Fibroblast of upper back skin (primary cell): ENCODE results near the gene MAN1B1.

Source experiments
- DNase-seq: peaks from one replicate; pipeline ENCODE4 v3.0.0-alpha.2; 2013

MAN1B1 gene

DNA sequence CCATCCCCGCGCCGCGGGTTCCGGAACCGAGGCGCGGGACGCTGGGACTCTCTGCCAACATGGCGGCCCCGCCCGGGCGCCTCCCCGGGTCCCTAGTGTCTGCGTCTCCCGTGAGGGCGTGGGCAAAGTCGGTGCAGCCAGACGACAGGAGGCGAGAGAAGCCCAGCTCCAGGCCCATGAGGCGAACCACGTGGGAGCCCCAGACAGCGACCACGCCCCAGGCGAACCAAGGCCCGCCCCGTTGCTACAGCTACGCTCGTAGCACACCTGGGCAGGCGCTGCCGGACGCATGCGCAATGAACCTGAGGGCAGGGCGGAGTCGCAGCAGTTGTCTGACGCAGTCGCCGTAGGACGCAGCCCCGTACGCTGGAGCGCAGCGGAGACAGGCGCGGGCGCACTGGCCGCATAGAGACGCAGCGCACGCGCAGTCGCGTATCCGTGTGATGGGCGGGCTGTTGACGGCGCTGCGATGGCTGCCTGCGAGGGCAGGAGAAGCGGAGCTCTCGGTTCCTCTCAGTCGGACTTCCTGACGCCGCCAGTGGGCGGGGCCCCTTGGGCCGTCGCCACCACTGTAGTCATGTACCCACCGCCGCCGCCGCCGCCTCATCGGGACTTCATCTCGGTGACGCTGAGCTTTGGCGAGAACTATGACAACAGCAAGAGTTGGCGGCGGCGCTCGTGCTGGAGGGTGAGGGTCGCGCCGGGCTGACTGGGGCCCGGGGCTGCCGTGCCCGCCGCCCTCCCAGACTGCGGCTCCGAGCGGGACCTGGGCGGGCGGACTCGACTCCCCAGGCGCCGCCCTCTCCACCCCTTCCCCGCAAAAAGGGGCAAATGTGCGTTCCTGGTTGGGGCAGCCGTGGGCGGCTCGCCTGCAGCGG is at the start of gene MAN1B1:
Gene MAN1B1, plus strand, starts transcription at position 455 of the 878 bp plus-strand sequence. Its CDS starts 15 bp downstream, at position 470.
- peak; percentile 98 for DNase-seq

DNA sequence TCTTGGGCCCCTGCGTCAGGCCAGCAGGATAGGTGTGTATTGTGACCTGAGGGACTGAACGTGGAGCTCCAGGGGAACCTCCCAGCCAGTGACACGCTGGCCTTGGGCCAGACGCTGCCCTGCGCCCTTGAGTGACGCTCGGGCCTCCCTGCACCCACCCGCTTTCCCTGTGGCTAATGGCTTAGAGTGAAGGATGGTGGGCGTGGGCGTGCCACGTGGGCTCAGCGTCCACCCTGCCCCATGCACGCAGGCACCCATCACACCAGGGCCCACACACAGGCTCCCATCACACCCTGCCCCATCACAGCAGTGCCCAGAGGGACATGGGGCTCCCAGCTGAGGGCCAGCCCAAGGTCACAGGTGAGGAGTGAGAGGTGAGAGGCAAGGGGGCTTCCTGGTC is 49.8 kb upstream of the MAN1B1 start:
- DNase-seq, result no peak

DNA sequence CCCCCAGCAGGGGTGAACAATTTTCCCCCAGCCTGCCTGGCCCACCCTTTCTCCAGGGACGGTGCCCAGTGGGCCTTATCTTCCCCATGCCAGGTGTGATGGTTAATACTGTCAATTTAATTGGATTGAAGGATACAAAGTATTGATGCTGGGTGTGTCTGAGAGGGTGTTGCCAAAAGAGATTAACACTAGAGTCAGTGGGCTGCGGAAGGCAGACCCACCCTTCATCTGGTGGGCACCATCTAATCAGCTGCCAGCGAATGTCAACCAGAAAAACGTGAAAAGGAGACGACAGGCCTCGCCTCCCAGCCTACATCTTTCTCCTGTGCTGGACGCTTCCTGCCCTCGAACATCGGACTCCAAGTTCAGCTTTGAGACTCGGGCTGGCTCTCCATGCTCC is 49.3 kb upstream of the MAN1B1 start:
- DNase-seq, result no peak

DNA sequence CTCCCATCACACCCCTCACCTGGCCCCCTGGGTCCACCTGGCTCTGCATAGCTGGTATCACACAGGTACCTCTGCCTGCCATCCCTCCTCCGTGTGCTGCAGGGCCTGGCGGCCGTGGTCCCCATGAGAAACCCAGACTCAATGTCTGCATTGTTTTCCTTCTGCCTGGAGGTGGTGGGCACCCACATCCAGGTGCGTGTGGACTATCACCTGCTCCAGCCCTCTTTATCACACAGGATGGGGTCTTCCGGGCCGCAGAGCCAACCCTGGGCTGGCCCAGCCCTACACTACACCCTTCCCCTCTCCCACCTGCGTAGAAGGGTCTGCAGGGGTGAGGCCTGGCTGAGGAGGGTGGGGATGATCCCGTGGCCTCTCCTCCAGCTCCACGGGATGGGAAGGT is 47.9 kb upstream of the MAN1B1 start:
- no peak for DNase-seq

DNA sequence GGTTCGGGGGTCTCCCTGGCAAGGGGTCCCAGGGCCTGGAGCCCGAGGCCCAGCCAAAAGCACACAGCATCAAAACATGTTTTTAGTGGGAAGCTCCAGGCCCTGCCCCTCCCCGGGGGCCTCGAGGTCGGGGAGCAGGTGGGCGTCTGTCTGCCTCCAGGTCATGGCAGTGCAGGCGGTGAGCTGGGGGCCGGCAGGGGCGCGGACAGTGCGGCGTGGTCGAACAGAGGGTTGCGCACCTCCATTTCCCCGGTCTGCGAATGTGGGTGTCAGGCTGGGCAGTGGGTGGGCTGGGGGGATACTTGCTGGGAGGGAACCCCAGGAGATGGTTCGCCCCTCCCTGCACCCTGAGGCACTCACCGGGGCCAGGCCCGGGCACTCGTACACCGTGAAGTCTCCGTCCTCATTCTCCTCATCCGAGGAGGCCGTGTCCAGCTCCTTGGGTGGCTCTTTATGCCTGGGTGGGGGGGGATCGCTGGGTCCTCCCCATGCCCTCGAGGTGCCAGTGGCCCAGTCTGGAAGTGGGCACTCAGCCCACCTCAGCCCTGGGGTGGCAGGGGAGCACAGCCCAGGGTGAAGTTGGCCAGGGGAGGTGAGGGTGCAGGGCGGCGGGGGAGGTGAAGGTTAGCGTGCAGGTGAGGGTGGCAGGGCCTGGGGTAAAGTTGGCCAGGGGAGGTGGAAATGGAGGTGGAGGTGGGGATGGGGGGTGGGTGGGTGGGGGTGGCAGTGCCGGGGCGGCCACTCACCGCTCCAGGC is 47.0 kb upstream of the MAN1B1 start:
- DNase-seq, result no peak

DNA sequence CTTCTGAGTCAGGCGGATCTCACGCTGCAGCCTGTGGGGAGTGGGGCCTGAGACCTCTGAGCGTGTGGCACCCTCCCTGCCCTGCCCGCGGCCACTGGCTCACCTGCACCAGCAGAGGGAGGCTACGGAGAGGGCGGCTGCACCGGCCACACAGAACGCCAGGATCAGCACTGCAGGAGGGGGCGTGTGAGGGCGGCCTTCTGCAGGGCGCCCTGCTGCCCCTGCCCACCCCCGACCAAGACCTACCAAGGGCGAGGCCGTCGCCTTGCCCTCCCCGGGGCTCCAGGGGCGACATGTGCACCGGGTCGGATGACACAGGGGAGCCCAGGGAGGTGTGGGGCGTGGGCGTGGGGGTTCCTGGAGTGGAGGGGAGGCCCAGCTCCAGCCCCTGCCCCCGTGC is 46.2 kb upstream of the MAN1B1 start:
- no peak for DNase-seq

DNA sequence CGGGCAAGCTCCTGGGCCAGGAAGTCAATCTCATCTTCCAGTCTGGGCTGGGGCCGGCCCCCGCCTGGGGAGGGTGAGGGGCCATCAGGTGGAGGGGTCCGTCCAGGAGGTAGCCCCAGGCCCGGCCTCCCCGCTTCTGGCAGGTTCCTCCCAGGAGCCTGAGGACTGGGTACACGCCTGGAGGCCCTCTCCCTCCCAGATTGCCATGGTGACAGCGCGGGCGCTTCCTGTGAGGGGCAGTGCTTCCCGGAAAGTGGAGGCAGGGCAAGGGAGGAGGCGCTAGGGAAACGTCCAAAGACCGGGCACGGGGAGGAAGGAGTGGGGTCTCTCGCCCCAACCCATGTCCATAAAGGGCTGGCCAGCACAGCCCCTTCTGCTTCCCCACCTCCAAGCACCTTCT is 45.7 kb upstream of the MAN1B1 start:
- DNase-seq, result no peak

DNA sequence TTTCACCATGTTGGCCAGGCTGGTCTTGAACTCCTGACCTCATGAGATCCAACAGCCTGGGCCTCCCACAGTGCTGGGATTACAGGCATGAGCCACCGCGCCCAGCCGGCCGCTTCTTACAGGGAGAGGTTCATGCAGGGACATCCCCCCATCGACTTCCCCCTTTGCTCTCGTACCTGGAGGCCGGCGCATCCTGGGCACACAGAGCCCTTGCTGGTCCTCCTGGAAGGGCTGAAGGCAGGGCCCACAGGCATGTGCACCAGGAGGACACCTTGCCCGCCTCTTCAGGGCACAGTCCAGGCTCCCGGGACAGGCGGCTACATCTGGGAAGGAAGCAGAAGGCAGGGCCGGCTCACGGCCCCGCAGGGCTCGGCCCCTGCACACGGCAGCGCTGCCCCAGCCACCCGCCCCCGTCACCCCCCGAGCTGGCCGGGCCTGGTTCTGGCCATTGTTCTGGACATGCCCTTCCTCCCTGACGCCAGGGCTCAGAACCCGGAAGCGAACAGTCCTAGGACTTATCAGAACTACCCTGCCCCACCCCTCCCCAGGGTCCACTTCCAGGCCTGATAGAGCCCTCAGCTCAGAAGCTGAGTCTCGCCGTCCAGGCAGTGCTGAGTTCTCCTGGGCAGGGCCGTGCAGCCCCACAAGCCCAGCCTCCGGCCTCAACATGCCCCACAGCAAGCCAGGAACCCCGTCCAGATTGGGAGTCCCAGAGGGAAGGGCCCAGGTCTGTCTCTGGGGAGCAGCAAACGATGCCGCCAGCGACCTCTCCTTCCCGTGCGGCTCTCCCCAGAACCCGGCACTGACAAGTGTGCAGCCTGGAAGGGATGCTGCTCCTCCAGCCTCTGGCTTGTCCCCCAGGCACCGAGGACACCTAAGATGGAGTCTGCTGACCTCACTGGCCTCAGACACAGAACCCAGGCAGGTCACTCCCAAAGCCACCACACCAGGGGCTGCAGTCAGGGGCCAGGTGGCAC is 43.7 kb upstream of the MAN1B1 start:
- DNase-seq, result no peak

DNA sequence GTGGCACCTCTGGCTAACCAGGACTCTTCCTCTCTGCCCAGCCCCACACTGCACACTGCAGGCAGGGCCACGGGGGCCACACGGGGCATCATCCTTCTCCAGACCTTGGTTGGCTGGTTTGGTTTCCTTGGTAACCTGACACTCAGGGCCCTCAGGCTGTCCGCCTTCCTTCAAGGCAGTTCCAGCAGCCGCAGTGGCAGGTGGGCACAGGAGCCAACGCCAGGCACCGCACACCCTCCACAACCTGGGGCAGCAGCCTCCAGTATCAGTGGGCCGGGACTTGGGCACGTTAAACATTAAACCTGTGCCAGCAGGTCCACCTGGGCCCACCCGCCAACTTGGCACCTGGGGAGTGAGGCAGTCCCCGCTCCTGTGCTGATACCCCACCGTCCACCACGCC is 42.7 kb upstream of the MAN1B1 start:
- DNase-seq, result no peak

DNA sequence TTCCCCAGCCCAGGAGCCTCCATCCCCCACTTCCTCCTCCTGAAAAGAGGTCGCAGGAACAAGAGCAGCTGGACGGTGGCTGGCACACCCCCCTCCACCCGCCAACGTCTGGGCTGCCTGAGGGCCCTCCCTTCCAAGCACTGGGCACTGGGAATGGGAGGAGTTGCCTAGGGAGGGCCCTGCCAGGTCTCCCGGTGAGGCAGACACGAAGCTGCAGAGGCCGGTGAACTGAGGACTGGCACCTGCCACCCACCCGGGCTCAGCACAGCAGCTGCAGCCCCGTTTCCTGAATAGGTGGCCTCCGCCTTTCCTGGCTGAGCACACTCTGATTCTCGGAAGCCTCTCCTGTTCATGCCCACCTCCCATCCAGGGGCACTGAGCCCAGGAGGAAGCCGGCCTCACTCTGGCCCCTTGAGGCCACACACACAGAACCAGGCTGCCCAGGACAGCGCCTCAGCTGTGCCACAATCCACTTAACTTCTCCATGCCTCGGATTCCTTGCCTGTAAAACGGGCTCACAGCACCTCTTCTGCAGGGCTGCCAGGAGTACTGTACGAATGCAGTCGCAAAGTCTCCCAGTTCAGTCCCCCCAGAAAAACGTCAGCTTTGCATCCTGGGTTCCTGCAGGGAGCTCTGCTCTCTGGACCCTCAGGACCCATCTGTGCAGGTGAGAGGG is 42.1 kb upstream of the MAN1B1 start:
- no peak for DNase-seq

DNA sequence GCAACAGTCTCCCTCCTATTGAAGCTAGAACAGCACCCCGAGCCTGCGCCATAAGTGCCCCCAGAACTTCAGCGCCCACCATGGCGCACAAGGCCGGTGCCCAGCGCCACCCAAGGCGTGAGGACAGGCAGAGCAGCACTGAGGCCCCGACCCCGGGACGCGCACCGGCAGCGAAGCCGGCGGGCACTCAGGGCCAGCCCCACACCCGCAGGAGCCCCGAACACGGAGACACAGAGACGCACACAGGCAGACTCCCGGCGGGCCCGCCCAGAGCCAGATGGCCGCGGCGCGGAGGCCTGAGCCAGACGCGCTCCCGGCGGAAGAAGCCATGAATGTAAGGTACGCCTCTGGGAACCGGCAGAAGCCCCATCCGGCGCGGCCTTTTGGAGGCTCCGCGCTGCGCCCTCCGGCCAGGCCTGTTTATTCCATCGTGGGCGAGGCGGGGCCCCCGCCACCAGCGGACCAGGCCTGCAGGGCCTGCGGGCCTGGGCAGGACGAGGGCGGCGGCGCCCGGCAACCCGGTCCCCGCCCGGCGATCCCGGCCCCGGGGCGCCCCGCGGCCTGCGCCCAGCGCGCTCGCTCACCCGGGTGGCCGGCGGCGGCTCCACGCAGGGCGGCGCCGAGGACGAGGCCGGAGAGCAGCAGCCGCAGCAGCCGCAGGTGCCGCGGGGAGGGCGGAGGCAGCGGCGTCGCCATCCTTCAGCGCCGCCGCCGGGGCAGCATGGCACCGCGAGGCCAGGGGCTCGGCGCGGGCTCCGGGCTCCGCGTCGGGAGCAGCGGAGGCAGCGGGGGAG is 41.3 kb upstream of the MAN1B1 start:
- peak; percentile 19 for DNase-seq

DNA sequence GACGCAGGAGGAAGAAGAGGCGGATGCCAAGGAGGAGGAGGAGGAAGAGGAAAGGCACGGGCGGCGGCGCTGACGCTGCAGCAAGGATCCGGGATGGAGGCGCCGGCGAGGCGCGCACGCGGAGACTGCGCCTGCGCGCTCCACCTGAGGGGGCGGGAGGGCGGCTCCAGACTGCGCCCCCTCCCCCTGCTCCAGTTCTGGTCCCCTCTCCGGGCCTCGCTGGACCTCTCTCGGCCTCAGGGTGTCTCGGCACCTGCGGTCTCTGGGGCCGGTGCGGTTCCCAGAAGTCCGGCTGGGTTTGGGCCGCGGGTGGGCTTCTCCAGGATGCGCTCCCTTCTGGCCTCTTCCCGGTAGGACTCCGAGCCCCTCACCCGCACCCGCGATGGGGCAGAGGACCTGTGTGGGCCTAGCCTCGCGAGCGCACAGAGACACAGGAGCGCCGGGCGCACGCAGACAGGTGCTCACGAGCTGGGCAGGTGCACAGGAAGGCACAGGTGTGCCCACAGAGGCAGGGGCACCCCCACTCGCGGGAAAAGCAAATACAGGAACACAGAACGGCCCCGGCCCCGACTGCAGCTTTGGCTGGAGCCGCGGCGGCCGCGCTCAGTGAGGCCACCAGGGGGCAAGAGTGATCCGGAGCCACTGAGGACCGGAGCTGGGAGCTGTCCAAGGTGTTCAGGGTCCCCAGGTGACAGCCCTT is 40.5 kb upstream of the MAN1B1 start, which contains the start of gene NPDC1:
Gene NPDC1, minus strand, starts transcription at position 90 of the 700 bp plus-strand sequence. CDS start 188 bp downstream, outside the sequence.
- peak; percentile 56 for DNase-seq

DNA sequence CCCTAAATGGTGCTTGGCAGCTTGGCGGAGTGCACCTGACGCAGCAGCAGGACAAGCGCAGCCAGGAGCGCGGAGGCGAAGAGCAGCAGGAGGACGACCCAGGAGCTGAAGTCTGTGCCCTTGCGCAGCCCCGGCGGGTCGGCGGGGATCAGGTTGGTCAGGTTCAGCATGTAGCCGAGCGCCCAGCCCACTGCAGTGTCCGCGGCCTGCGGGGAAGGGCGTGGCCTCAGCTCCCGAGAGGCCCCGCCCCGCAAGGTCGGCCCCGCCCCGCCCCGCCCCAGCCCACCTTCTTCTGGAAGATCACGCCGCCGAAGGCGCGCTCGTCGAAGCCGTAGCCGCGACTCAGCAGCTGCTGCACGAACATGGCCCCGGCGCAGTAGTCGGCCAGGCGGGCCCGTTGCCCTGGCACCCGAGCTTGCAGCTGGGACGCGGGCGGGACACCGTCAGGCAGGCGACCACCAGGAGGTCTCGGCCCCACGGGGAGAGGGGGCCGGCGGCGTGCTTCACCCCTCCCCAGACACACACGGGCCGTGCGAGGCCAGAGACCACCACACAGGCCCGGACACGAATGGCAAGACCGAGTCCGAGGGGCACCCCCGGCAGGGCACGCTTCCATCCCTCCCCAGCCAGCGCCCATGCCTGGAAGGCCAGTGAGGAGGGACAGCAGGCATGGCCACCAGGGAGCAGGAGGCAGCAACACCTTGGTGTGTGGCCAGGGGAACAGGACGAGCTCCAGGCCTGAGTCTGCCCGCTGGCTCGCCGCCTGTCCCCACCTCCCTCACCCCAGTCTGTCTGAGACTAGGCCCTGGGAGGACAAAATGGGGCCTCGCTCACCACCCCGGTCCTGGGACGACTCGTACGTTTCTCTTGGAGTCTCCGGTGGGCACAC is 37.9 kb upstream of the MAN1B1 start:
- DNase-seq, result no peak

DNA sequence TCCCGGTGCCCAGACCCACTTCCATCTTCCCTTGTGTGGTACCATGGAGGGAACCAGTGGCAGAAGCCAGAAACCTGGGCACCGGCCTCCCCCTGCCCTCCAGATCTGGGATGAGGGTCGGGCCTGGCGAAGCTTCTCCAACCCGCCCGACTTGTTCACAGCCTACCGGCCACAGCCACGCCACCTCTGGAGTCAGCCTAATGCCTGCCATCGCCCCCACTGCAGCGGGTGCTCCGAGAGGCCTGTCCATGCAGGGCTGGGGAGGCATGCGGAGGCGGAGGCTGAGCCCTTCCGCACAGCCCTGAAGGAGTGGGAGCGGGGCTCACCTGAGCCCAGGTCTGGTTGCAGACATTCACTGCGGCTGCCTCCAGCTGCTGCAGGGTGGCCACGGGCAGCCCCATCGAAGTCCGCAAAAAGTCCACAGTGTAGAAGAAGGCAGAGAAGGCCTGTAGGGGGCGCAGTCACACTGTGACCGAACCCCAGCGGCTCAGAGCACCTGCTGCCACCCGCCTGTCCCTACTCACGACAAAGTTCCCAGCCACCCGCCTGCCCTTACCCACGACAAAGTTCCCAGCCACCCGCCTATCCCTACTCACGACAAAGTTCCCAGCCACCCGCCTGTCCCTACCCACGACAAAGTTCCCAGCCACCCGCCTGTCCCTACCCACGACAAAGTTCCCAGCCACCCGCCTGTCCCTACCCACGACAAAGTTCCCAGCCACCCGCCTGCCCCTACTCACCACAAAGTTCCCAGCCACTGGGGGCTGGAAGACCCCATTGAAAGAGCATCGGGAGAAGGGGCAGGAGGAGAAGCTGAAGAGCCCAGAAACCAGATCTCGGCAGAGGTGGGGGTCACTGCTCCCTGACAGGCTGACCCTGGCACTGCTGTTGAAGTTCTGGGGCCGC is 37.0 kb upstream of the MAN1B1 start:
- peak; percentile 24 for DNase-seq

DNA sequence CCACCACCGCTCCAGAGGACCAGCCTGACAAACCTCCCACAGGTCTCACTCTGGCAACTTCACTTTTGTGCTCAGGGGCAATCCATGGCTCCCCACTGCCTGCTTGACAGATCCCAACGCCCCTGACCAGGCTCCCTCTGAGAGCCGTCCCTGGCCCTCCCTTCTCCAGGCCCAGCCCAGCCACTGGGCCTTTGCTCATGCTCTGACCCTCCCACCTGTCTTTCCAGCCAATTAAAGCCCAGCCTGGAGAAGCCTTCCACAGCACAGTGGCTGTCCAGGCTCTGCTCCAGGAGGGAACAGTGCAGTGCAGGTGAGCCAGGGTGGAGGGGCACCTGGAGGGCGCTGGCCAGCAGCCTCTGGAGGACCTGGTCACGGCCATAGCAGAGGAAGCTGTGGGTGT is 36.2 kb upstream of the MAN1B1 start:
- no peak for DNase-seq

DNA sequence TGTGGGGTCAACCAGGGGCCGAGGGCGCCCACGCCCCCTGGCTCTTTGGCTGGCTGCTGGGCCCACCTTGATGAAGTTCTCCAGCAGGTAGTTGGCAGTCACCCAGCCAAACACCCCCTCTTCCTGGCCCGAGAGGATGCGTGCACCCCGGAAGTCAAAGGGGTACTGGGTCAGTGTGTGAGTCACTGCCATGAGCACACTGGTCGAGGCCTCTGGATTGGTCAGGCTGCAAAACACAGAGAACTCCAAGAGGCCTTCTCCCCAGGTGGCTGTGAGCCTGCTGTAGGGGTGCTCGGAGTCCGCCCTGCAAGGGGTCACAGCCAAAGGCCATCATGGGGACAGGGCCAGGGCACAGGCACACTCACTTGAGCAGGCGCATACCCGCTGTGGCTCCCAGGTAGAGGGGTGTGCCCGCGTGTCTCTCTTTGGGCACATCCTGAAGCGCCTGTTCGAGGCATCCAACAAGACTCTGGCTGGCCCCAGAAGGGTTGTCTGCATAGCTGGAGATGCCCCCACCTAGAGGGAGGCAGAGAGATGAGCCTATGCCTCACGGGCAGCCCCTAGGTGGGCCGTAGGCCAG is 35.5 kb upstream of the MAN1B1 start:
- no peak for DNase-seq

DNA sequence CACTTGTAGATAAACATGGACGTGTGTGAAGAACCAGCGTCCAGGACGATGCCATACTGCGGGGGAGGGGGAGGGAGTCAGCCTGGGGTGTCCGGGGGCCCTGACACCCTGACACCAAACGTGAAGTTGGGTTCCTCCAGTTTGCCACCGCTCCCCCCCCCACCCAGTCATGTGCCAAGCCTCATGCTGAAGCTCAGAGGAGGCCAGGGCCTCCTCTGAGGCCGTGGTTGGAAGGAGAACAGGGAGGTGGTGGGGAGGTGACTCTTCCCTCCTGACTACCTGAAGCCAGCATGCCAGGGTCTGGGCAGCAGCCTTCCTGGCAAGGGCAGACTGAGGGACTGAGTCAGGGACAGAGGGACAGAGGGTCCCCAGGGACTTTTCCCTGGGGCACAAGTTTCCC is 34.5 kb upstream of the MAN1B1 start:
- no peak for DNase-seq
